ENCODE measurements around the gene SLC36A4. TPM values are rescaled to one million over a fixed set of nuclear protein-coding genes. Genes with fewer than 3 reads are reported as not detected.
"Not testable (repeated sequence)": the region's sequence is repeated elsewhere in the genome, so short reads cannot be mapped to it uniquely, and the experiment has no call there.

Gene SLC36A4
- total RNA-seq, 4 donors from 2014 or later, result 4.8 to 15.3 (median 6.2) TPM

GRCh38 chr11:93193731-93194130 is 4.1 kb downstream of the SLC36A4 start:
- intact Hi-C loops (cut with DNase I; ENCODE audit: low total_unique reads), result no loop called here
- no peak for DNase-seq (ENCODE audit: low spot score in 2 of 2)
- TF ChIP-seq CTCF (IDR thresholded peaks at IDR 0.05) (no peak), POLR2A (IDR thresholded peaks at IDR 0.05) (no peak)
- no peak overlapping the region for H3K4me3 ChIP-seq (ENCODE audit: low read depth, poor library complexity, severe bottlenecking)
- 67 to 68% methylated on average over 2 of the region's 2 CpGs for WGBS, 2 donors

DNA sequence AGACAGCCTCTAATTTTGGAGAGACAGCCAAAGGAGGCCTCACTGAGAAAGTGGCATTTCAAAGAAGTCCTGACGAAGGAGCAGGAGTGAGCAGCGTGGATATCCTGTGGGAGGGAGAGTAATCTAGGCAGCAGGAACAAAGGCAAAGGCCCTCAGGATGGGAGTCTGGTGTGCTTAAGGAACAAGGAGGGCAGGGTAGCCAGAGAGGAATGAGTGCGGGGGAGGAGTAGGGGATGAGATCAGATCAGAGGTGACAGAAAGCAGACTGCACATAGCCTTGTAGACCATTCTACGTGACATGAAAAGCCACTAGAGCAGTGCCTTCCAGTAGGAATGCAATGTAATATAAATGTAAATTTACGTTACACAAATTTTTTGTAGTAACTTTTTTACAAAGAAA is 5.6 kb downstream of the SLC36A4 start:
- TF ChIP-seq POLR2A (IDR thresholded peaks at IDR 0.05) (no peak), CTCF (IDR thresholded peaks at IDR 0.05) (no peak)
- no peak overlapping the region for H3K4me3 ChIP-seq (ENCODE audit: low read depth, poor library complexity, severe bottlenecking)
- 93% methylated on average over 5 of the region's 5 CpGs for WGBS, 2 donors
- DNase-seq (ENCODE audit: low spot score in 2 of 2), result no peak
- intact Hi-C loops (cut with DNase I; ENCODE audit: low total_unique reads), result no loop called here

- intact Hi-C loops (cut with DNase I; ENCODE audit: low total_unique reads), result no loop called here
- TF ChIP-seq POLR2A (IDR thresholded peaks at IDR 0.05), result no peak
- TF ChIP-seq CTCF (IDR thresholded peaks at IDR 0.05), result no peak
- H3K4me3 ChIP-seq (ENCODE audit: low read depth, poor library complexity, severe bottlenecking), result no peak overlapping the region
- 96 to 100% methylated on average over 1 of the region's 1 CpG for WGBS, 2 donors
- no peak for DNase-seq (ENCODE audit: low spot score in 2 of 2)
Observed at GRCh38 chr11:93189462-93189861, 8.3 kb downstream of the SLC36A4 start.

- no peak overlapping the region for H3K4me3 ChIP-seq (ENCODE audit: low read depth, poor library complexity, severe bottlenecking)
- TF ChIP-seq POLR2A (IDR thresholded peaks at IDR 0.05) (no peak), CTCF (IDR thresholded peaks at IDR 0.05) (no peak)
- DNase-seq (ENCODE audit: low spot score in 2 of 2), result no peak
- intact Hi-C loops (cut with DNase I; ENCODE audit: low total_unique reads), result no loop called here
Observed at GRCh38 chr11:93188726-93189125, 9.1 kb downstream of the SLC36A4 start.

- no peak overlapping the region for H3K4me3 ChIP-seq (ENCODE audit: low read depth, poor library complexity, severe bottlenecking)
- intact Hi-C loops (cut with DNase I; ENCODE audit: low total_unique reads), result no loop called here
- TF ChIP-seq CTCF (IDR thresholded peaks at IDR 0.05) (no peak), POLR2A (IDR thresholded peaks at IDR 0.05) (no peak)
- DNase-seq (ENCODE audit: low spot score in 2 of 2), result no peak
Observed at GRCh38 chr11:93187290-93187689, 10.5 kb downstream of the SLC36A4 start.

GRCh38 chr11:93177891-93178290 is 19.9 kb downstream of the SLC36A4 start:
- DNase-seq (ENCODE audit: low spot score in 2 of 2); intact Hi-C loops (cut with DNase I; ENCODE audit: low total_unique reads); H3K4me3 ChIP-seq (ENCODE audit: low read depth, poor library complexity, severe bottlenecking): not testable (repeated sequence)
- WGBS, 2 donors, result 92 to 99% methylated on average over 13 of the region's 13 CpGs

Measured in lower leg skin (tissue), 4 donors.